ENCODE data around the gene ROPN1.
A peak's percentile ranks its signal among the peaks of the same experiment; 100 is the strongest.

GRCh38 chr3:123941121-123941520 lies 50.8 kb downstream of the ROPN1 start:
- TF ChIP-seq CTCF (IDR thresholded peaks at IDR 0.05), result peak in 3 of 4 donors; percentile 3 to 36 (median 27)
- TF ChIP-seq POLR2A (IDR thresholded peaks at IDR 0.05), result no peak

Data from right lobe of liver (tissue), 4 donors.